Measurements from ENCODE around the gene CXCR3.

DNA sequence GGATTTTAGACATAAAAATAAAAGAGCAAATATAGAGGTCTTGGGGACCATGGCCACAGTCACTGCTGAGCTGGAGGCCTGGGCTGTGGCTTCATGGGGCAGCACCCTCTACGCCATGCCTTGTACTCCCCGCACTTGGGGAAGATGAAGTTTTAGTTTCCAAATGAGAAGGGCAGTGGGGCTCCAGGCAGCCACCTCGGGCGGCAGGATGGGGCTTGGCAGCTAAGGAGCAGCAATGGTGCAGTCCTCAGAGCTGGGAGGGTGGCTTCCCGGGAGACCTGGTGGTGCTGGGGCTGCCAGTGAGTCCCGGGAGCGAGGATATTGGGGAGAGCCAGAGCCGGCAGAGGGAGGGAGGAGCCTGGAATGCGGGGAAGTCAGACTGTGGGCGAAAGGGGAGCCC, 2.4 kb downstream of the CXCR3 start:
- TF ChIP-seq, protein P1, sequence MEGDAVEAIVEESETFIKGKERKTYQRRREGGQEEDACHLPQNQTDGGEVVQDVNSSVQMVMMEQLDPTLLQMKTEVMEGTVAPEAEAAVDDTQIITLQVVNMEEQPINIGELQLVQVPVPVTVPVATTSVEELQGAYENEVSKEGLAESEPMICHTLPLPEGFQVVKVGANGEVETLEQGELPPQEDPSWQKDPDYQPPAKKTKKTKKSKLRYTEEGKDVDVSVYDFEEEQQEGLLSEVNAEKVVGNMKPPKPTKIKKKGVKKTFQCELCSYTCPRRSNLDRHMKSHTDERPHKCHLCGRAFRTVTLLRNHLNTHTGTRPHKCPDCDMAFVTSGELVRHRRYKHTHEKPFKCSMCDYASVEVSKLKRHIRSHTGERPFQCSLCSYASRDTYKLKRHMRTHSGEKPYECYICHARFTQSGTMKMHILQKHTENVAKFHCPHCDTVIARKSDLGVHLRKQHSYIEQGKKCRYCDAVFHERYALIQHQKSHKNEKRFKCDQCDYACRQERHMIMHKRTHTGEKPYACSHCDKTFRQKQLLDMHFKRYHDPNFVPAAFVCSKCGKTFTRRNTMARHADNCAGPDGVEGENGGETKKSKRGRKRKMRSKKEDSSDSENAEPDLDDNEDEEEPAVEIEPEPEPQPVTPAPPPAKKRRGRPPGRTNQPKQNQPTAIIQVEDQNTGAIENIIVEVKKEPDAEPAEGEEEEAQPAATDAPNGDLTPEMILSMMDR (IDR thresholded peaks at IDR 0.05; ENCODE audit: low read depth, low read length), result no peak
- TF ChIP-seq, protein P2, sequence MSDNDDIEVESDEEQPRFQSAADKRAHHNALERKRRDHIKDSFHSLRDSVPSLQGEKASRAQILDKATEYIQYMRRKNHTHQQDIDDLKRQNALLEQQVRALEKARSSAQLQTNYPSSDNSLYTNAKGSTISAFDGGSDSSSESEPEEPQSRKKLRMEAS (IDR thresholded peaks at IDR 0.05; ENCODE audit: low read depth, low read length), result no peak

Data from NB4 (cell line).